ENCODE data around the gene SRP54. TPM values are rescaled to one million over a fixed set of nuclear protein-coding genes. Genes with fewer than 3 reads are reported as not detected.
"Not testable (repeated sequence)": the region's sequence is repeated elsewhere in the genome, so short reads cannot be mapped to it uniquely, and the experiment has no call there.

SRP54 gene
- total and polyA plus RNA-seq, 4 donors = 32.6 to 113 (median 38.4) TPM

- WGBS = 71% methylated on average over 5 of the region's 5 CpGs
- H3K27me3 ChIP-seq (ENCODE audit: control insufficient read depth in 4 of 4, insufficient read depth in 4 of 4, low read length in 3 of 4); H3K27ac ChIP-seq (ENCODE audit: low read depth in 1 of 2, low read length in 2 of 2); H3K36me3 ChIP-seq (ENCODE audit: control insufficient read depth in 4 of 4, insufficient read depth in 3 of 4, low read depth in 1 of 4, low read length in 3 of 4); H3K9ac ChIP-seq (ENCODE audit: low read depth in 1 of 2, low read length in 2 of 2); H3K9me3 ChIP-seq (ENCODE audit: control insufficient read depth in 4 of 4, low read length in 3 of 4); DNase-seq (ENCODE audit: low spot score); H3K4me3 ChIP-seq (ENCODE audit: low read depth in 1 of 3, low read length in 3 of 3): not testable (repeated sequence)
- TF ChIP-seq HNF4A (conservative IDR thresholded peaks at IDR 0.05) = peak in 1 of 2 donors; percentile 18
- peak in 1 of 2 donors; percentile 25 for TF ChIP-seq RXRA (IDR thresholded peaks at IDR 0.05)
- H3K4me1 ChIP-seq (ENCODE audit: control insufficient read depth in 4 of 4, insufficient read depth in 4 of 4, low read length in 3 of 4) = peaks cover 0 to 10% (median 1%) of the 10 kb centered on the region in 4 donors
Measured at GRCh38 chr14:35065731-35066130, 82.9 kb downstream of the SRP54 start.

- Histone ChIP-seq H3K4me1 (ENCODE audit: control insufficient read depth in 4 of 4, insufficient read depth in 4 of 4, low read length in 3 of 4) (peaks cover 0 to 7% (median 0%) of the 10 kb centered on the region in 4 donors), H3K9me3 (ENCODE audit: control insufficient read depth in 4 of 4, low read length in 3 of 4) (no peaks in the 10 kb centered on the region), H3K36me3 (ENCODE audit: control insufficient read depth in 4 of 4, insufficient read depth in 3 of 4, low read depth in 1 of 4, low read length in 3 of 4) (peaks cover 3 to 11% (median 9%) of the 10 kb centered on the region in 4 donors), H3K9ac (ENCODE audit: low read depth in 1 of 2, low read length in 2 of 2) (no peak overlapping the region), H3K27me3 (ENCODE audit: control insufficient read depth in 4 of 4, insufficient read depth in 4 of 4, low read length in 3 of 4) (no peaks in the 10 kb centered on the region), H3K27ac (ENCODE audit: low read depth in 1 of 2, low read length in 2 of 2) (no peak overlapping the region), H3K4me3 (ENCODE audit: low read depth in 1 of 3, low read length in 3 of 3) (no peak overlapping the region)
- TF ChIP-seq HNF4A (conservative IDR thresholded peaks at IDR 0.05) (peak; percentile 24 to 54), ATF3 (IDR thresholded peaks at IDR 0.05) (no peak), RXRA (IDR thresholded peaks at IDR 0.05) (peak in 1 of 2 donors; percentile 25), YY1 (IDR thresholded peaks at IDR 0.05) (no peak), MAX (IDR thresholded peaks at IDR 0.05) (no peak)
- WGBS = 60% methylated on average over 4 of the region's 4 CpGs
- no peak for DNase-seq (ENCODE audit: low spot score)
Measured at GRCh38 chr14:35068238-35069012, 85.6 kb downstream of the SRP54 start.

GRCh38 chr14:35072226-35072625, 89.4 kb downstream of the SRP54 start:
- DNase-seq (ENCODE audit: low spot score) = no peak
- Histone ChIP-seq H3K36me3 (ENCODE audit: control insufficient read depth in 4 of 4, insufficient read depth in 3 of 4, low read depth in 1 of 4, low read length in 3 of 4) (peaks cover 3 to 16% (median 11%) of the 10 kb centered on the region in 4 donors), H3K4me1 (ENCODE audit: control insufficient read depth in 4 of 4, insufficient read depth in 4 of 4, low read length in 3 of 4) (peaks cover 0 to 3% (median 2%) of the 10 kb centered on the region in 4 donors), H3K27me3 (ENCODE audit: control insufficient read depth in 4 of 4, insufficient read depth in 4 of 4, low read length in 3 of 4) (no peaks in the 10 kb centered on the region), H3K4me3 (ENCODE audit: low read depth in 1 of 3, low read length in 3 of 3) (no peak overlapping the region), H3K9me3 (ENCODE audit: control insufficient read depth in 4 of 4, low read length in 3 of 4) (no peaks in the 10 kb centered on the region), H3K9ac (ENCODE audit: low read depth in 1 of 2, low read length in 2 of 2) (no peak overlapping the region), H3K27ac (ENCODE audit: low read depth in 1 of 2, low read length in 2 of 2) (no peak overlapping the region)
- 94% methylated on average over 3 of the region's 3 CpGs for WGBS
- TF ChIP-seq FOXA2 (IDR thresholded peaks at IDR 0.05) (no peak), ATF3 (IDR thresholded peaks at IDR 0.05) (no peak), FOXA1 (IDR thresholded peaks at IDR 0.05) (no peak), NR2F2 (IDR thresholded peaks at IDR 0.05) (no peak), HNF4G (IDR thresholded peaks at IDR 0.05) (no peak), TAF1 (conservative IDR thresholded peaks at IDR 0.05) (no peak), SP1 (IDR thresholded peaks at IDR 0.05) (no peak), MAX (IDR thresholded peaks at IDR 0.05) (no peak), HNF4A (conservative IDR thresholded peaks at IDR 0.05) (no peak), GABPA (IDR thresholded peaks at IDR 0.05 in 1 of 2, conservative IDR thresholded peaks at IDR 0.05 in 1 of 2) (no peak), RXRA (IDR thresholded peaks at IDR 0.05) (no peak), RAD21 (IDR thresholded peaks at IDR 0.05) (no peak), CTCF (IDR thresholded peaks at IDR 0.05; ENCODE audit: low read depth, low read length, missing input control) (no peak), EGR1 (IDR thresholded peaks at IDR 0.05; ENCODE audit: low read depth in 2 of 2) (no peak), JUND (IDR thresholded peaks at IDR 0.05) (no peak), REST (IDR thresholded peaks at IDR 0.05) (no peak), ZBTB33 (IDR thresholded peaks at IDR 0.05) (no peak), YY1 (IDR thresholded peaks at IDR 0.05) (no peak)

Measured in liver (tissue), 9 donors.